Naive thymus-derived CD8-positive, alpha-beta T cell (primary cell): ENCODE results near the gene RMP24.
A peak's percentile ranks its signal among the peaks of the same experiment; 100 is the strongest.

Source experiments
- ATAC-seq, 2 donors: fragments of 150-1000 bp; cut with Tn5 transposase in 1 of 2; sonication (Bioruptor Pico), chemical (Tn5 transposase) in 1 of 2; 1 replicate in 1 of 2; 2 replicates in 1 of 2; pipeline ENCODE4 v1.10.0; 2021; ENCODE audit warnings: mild to moderate bottlenecking in 2 of 2, moderate library complexity in 2 of 2
- POLR2A ChIA-PET: fragments of 350-600 bp; sonication (Branson Sonifier 250); formaldehyde crosslinking; loops from one replicate; lab custom pipeline; 2021; ENCODE audit warnings: antibody characterized with exemption; lab: Charles Lee
- DNase-seq, 10 donors: peaks; one replicate each; pipeline versions ENCODE4 v3.0.0 to v3.0.0-alpha.2; 2020 to 2022
- H3K27ac Mint-ChIP-seq, 10 donors: one replicate each; pipeline ENCODE4 v1.8.0; 2020 to 2022; ENCODE audit warnings: mild to moderate bottlenecking in 10 of 10, mixed read lengths in 10 of 10, moderate library complexity in 4 of 10, inconsistent platforms in 1 of 10
- H3K27me3 Mint-ChIP-seq, 5 donors: one replicate each; pipeline ENCODE4 v1.8.0; 2021 to 2022; ENCODE audit warnings: mixed read lengths in 5 of 5
- H3K36me3 Mint-ChIP-seq, 3 donors: one replicate each; pipeline ENCODE4 v1.8.0; 2020 to 2022; ENCODE audit warnings: mixed read lengths in 3 of 3, mild to moderate bottlenecking in 2 of 3, inconsistent platforms in 1 of 3
- H3K4me1 Mint-ChIP-seq, 4 donors: one replicate each; pipeline ENCODE4 v1.8.0; 2021 to 2022; ENCODE audit warnings: mixed read lengths in 4 of 4
- H3K4me3 Mint-ChIP-seq, 10 donors: one replicate each; pipeline ENCODE4 v1.8.0; 2020 to 2022; ENCODE audit warnings: mild to moderate bottlenecking in 10 of 10, mixed read lengths in 10 of 10, moderate library complexity in 6 of 10, inconsistent platforms in 1 of 10
- H3K9me3 Mint-ChIP-seq, 9 donors: one replicate each; pipeline ENCODE4 v1.8.0; 2020 to 2022; ENCODE audit warnings: mixed read lengths in 9 of 9, mild to moderate bottlenecking in 3 of 9, inconsistent platforms in 1 of 9, moderate library complexity in 1 of 9

The RMP24 gene

GRCh38 chr18:35971661-35972196, 750 bp upstream of the RMP24 start:
- ATAC-seq (peak in 1 of 2 donors; percentile 1), DNase-seq (peak in 1 of 10 donors; percentile 29)
- POLR2A ChIA-PET, result interaction anchor here (0.6 to 4.1 kb wide), 8 partner anchors 11 to 474 kb away, joined by 3 to 27 read pairs (median 6); partner anchors contain the start of genes ELP2, GALNT1, INO80C and RPRD1A
- H3K27ac Mint-ChIP-seq, result peak overlapping the region; percentile 94 to 98 (median 97)
- H3K27me3 Mint-ChIP-seq, result peaks cover 0 to 1% (median 0%) of the 10 kb centered on the region in 5 donors
- H3K36me3 Mint-ChIP-seq, result peaks cover 0 to 19% (median 18%) of the 10 kb centered on the region in 3 donors
- H3K9me3 Mint-ChIP-seq, result no peaks in the 10 kb centered on the region
- peak overlapping the region; percentile 86 to 98 (median 96) for H3K4me3 Mint-ChIP-seq
- peaks cover 34 to 68% (median 65%) of the 10 kb centered on the region in 4 donors for H3K4me1 Mint-ChIP-seq

GRCh38 chr18:35973650-35974049, 1.2 kb downstream of the RMP24 start:
- Mint-ChIP-seq H3K4me3 (peak overlapping the region; percentile 86 to 98 (median 96)), H3K27me3 (peaks cover 0 to 1% (median 0%) of the 10 kb centered on the region in 5 donors), H3K36me3 (peaks cover 12 to 38% (median 33%) of the 10 kb centered on the region in 3 donors), H3K4me1 (peaks cover 33 to 58% (median 57%) of the 10 kb centered on the region in 4 donors), H3K27ac (peak overlapping the region; percentile 94 to 98 (median 97)), H3K9me3 (no peaks in the 10 kb centered on the region)
- no peak for ATAC-seq
- POLR2A ChIA-PET, result interaction anchor here (2.5 to 4.1 kb wide), 3 partner anchors 93 to 476 kb away, joined by 14 to 27 read pairs (median 17); partner anchors contain the start of genes ELP2, INO80C, RPRD1A and SLC39A6
- no peak for DNase-seq

GRCh38 chr18:35974181-35974580, 1.7 kb downstream of the RMP24 start:
- H3K27ac Mint-ChIP-seq, result peak overlapping the region; percentile 58 to 98 (median 96)
- peak overlapping the region; percentile 86 to 98 (median 96) for H3K4me3 Mint-ChIP-seq
- H3K36me3 Mint-ChIP-seq, result peaks cover 15 to 44% (median 38%) of the 10 kb centered on the region in 3 donors
- H3K9me3 Mint-ChIP-seq, result no peaks in the 10 kb centered on the region
- ATAC-seq (no peak), DNase-seq (no peak)
- peaks cover 0 to 1% (median 0%) of the 10 kb centered on the region in 5 donors for H3K27me3 Mint-ChIP-seq
- POLR2A ChIA-PET, result interaction anchor here (2.9 kb wide), 1 partner anchor 477 kb away, joined by 17 read pairs; the partner anchor contains the start of gene INO80C
- H3K4me1 Mint-ChIP-seq, result peaks cover 33 to 53% (median 52%) of the 10 kb centered on the region in 4 donors

GRCh38 chr18:35979112-35979511, 6.6 kb downstream of the RMP24 start:
- H3K9me3 Mint-ChIP-seq, result peaks cover 0 to 5% (median 0%) of the 10 kb centered on the region in 9 donors
- POLR2A ChIA-PET, result interaction anchor here (0.5 kb wide), 1 partner anchor 637 kb away, joined by 3 read pairs; no protein-coding TSS in a partner anchor
- H3K4me1 Mint-ChIP-seq, result peaks cover 10 to 19% (median 16%) of the 10 kb centered on the region in 4 donors
- no peak overlapping the region for H3K4me3 Mint-ChIP-seq
- no peaks in the 10 kb centered on the region for H3K27me3 Mint-ChIP-seq
- peaks cover 29 to 81% (median 74%) of the 10 kb centered on the region in 3 donors for H3K36me3 Mint-ChIP-seq
- ATAC-seq (no peak), DNase-seq (no peak)
- H3K27ac Mint-ChIP-seq, result no peak overlapping the region

- Mint-ChIP-seq H3K4me1 (peaks cover 0 to 4% (median 2%) of the 10 kb centered on the region in 4 donors), H3K27ac (no peak overlapping the region), H3K36me3 (peaks cover 24 to 69% (median 68%) of the 10 kb centered on the region in 3 donors), H3K9me3 (peaks cover 0 to 5% (median 0%) of the 10 kb centered on the region in 9 donors), H3K27me3 (no peaks in the 10 kb centered on the region), H3K4me3 (no peak overlapping the region)
- ATAC-seq (no peak), DNase-seq (no peak)
- POLR2A ChIA-PET, result no interaction called here
Measured at GRCh38 chr18:35982409-35983114, 10.1 kb downstream of the RMP24 start.

GRCh38 chr18:35983147-35983546, 10.7 kb downstream of the RMP24 start:
- H3K4me3 Mint-ChIP-seq, result no peak overlapping the region
- no peaks in the 10 kb centered on the region for H3K4me1 Mint-ChIP-seq
- H3K9me3 Mint-ChIP-seq, result peaks cover 0 to 5% (median 0%) of the 10 kb centered on the region in 9 donors
- no peak overlapping the region for H3K27ac Mint-ChIP-seq
- no peak for ATAC-seq
- no peak for DNase-seq
- no peaks in the 10 kb centered on the region for H3K27me3 Mint-ChIP-seq
- POLR2A ChIA-PET, result no interaction called here
- H3K36me3 Mint-ChIP-seq, result peaks cover 18 to 66% (median 63%) of the 10 kb centered on the region in 3 donors

- H3K27me3 Mint-ChIP-seq, result no peaks in the 10 kb centered on the region
- peaks cover 15 to 65% (median 56%) of the 10 kb centered on the region in 3 donors for H3K36me3 Mint-ChIP-seq
- no peaks in the 10 kb centered on the region for H3K4me1 Mint-ChIP-seq
- DNase-seq (no peak), ATAC-seq (no peak)
- H3K4me3 Mint-ChIP-seq, result no peak overlapping the region
- peaks cover 0 to 5% (median 0%) of the 10 kb centered on the region in 9 donors for H3K9me3 Mint-ChIP-seq
- H3K27ac Mint-ChIP-seq, result peak overlapping the region in 1 of 10 donors; percentile 12
- POLR2A ChIA-PET, result no interaction called here
Measured at GRCh38 chr18:35983818-35984217, 11.3 kb downstream of the RMP24 start.

GRCh38 chr18:35991696-35992095, 19.2 kb downstream of the RMP24 start:
- POLR2A ChIA-PET, result interaction anchor here (0.5 kb wide), 1 partner anchor 901 kb away, joined by 4 read pairs; no protein-coding TSS in a partner anchor
- DNase-seq (no peak), ATAC-seq (no peak)
- Mint-ChIP-seq H3K27ac (no peak overlapping the region), H3K36me3 (peaks cover 0 to 43% (median 6%) of the 10 kb centered on the region in 3 donors), H3K4me3 (no peak overlapping the region), H3K9me3 (no peaks in the 10 kb centered on the region), H3K27me3 (no peaks in the 10 kb centered on the region), H3K4me1 (peaks cover 0 to 1% (median 0%) of the 10 kb centered on the region in 4 donors)

GRCh38 chr18:35993013-35993412, 20.5 kb downstream of the RMP24 start:
- H3K27me3 Mint-ChIP-seq, result no peaks in the 10 kb centered on the region
- H3K36me3 Mint-ChIP-seq, result peaks cover 0 to 37% (median 0%) of the 10 kb centered on the region in 3 donors
- ATAC-seq (no peak), DNase-seq (no peak)
- POLR2A ChIA-PET, result no interaction called here
- H3K4me1 Mint-ChIP-seq, result peaks cover 0 to 1% (median 0%) of the 10 kb centered on the region in 4 donors
- no peaks in the 10 kb centered on the region for H3K9me3 Mint-ChIP-seq
- no peak overlapping the region for H3K4me3 Mint-ChIP-seq
- no peak overlapping the region for H3K27ac Mint-ChIP-seq

- H3K9me3 Mint-ChIP-seq, result no peaks in the 10 kb centered on the region
- ATAC-seq, result peak in 1 of 2 donors; percentile 37
- H3K36me3 Mint-ChIP-seq, result no peaks in the 10 kb centered on the region
- POLR2A ChIA-PET, result interaction anchor here (0.5 kb wide), 1 partner anchor 18 kb away, joined by 3 read pairs; no protein-coding TSS in a partner anchor
- peaks cover 2 to 10% (median 6%) of the 10 kb centered on the region in 4 donors for H3K4me1 Mint-ChIP-seq
- DNase-seq, result no peak
- no peak overlapping the region for H3K27ac Mint-ChIP-seq
- no peak overlapping the region for H3K4me3 Mint-ChIP-seq
- no peaks in the 10 kb centered on the region for H3K27me3 Mint-ChIP-seq
Measured at GRCh38 chr18:35998967-35999366, 26.5 kb downstream of the RMP24 start.

- Mint-ChIP-seq H3K36me3 (no peaks in the 10 kb centered on the region), H3K27me3 (no peaks in the 10 kb centered on the region), H3K9me3 (no peaks in the 10 kb centered on the region), H3K4me1 (peaks cover 2 to 10% (median 6%) of the 10 kb centered on the region in 4 donors), H3K27ac (no peak overlapping the region), H3K4me3 (no peak overlapping the region)
- no peak for DNase-seq
- POLR2A ChIA-PET, result no interaction called here
- no peak for ATAC-seq
Measured at GRCh38 chr18:35999925-36000324, 27.4 kb downstream of the RMP24 start.

GRCh38 chr18:36006997-36007396, 34.5 kb downstream of the RMP24 start:
- no peaks in the 10 kb centered on the region for H3K27me3 Mint-ChIP-seq
- DNase-seq, result no peak
- H3K9me3 Mint-ChIP-seq, result no peaks in the 10 kb centered on the region
- POLR2A ChIA-PET, result no interaction called here
- H3K4me1 Mint-ChIP-seq, result peaks cover 0 to 10% (median 2%) of the 10 kb centered on the region in 4 donors
- ATAC-seq, result no peak
- no peak overlapping the region for H3K4me3 Mint-ChIP-seq
- no peaks in the 10 kb centered on the region for H3K36me3 Mint-ChIP-seq
- H3K27ac Mint-ChIP-seq, result no peak overlapping the region
